ENCODE results near the gene SPEN.
A peak's percentile ranks its signal among the peaks of the same experiment; 100 is the strongest.

The SPEN gene

GRCh38 chr1:15946571-15947381 is 99.3 kb downstream of the SPEN start:
- Mint-ChIP-seq H3K4me1 (ENCODE audit: low read depth) (peaks cover 50% of the 10 kb centered on the region), H3K27ac (peak overlapping the region; percentile 99), H3K36me3 (ENCODE audit: low read depth) (peaks cover 43% of the 10 kb centered on the region), H3K27me3 (no peaks in the 10 kb centered on the region), H3K4me3 (peak overlapping the region; percentile 76), H3K9me3 (no peaks in the 10 kb centered on the region)

GRCh38 chr1:15947382-15948090 is 100.0 kb downstream of the SPEN start:
- Mint-ChIP-seq H3K36me3 (ENCODE audit: low read depth) (peaks cover 46% of the 10 kb centered on the region), H3K4me3 (peak overlapping the region; percentile 76), H3K27me3 (no peaks in the 10 kb centered on the region), H3K4me1 (ENCODE audit: low read depth) (peaks cover 57% of the 10 kb centered on the region), H3K9me3 (no peaks in the 10 kb centered on the region), H3K27ac (peak overlapping the region; percentile 99)

GRCh38 chr1:15948091-15948591 is 100.6 kb downstream of the SPEN start:
- Mint-ChIP-seq H3K36me3 (ENCODE audit: low read depth) (peaks cover 43% of the 10 kb centered on the region), H3K27ac (peak overlapping the region; percentile 99), H3K27me3 (no peaks in the 10 kb centered on the region), H3K4me1 (ENCODE audit: low read depth) (peaks cover 63% of the 10 kb centered on the region), H3K4me3 (peak overlapping the region; percentile 76), H3K9me3 (no peaks in the 10 kb centered on the region)

GRCh38 chr1:15948595-15949452 is 101.3 kb downstream of the SPEN start:
- Mint-ChIP-seq H3K4me3 (peak overlapping the region; percentile 76), H3K27ac (peak overlapping the region; percentile 99), H3K4me1 (ENCODE audit: low read depth) (peaks cover 70% of the 10 kb centered on the region), H3K36me3 (ENCODE audit: low read depth) (peaks cover 44% of the 10 kb centered on the region), H3K27me3 (no peaks in the 10 kb centered on the region), H3K9me3 (no peaks in the 10 kb centered on the region)

GRCh38 chr1:15949453-15950245 is 102.1 kb downstream of the SPEN start:
- peak overlapping the region; percentile 76 for H3K4me3 Mint-ChIP-seq
- H3K36me3 Mint-ChIP-seq (ENCODE audit: low read depth), result peaks cover 51% of the 10 kb centered on the region
- no peaks in the 10 kb centered on the region for H3K27me3 Mint-ChIP-seq
- H3K9me3 Mint-ChIP-seq, result no peaks in the 10 kb centered on the region
- peak overlapping the region; percentile 99 for H3K27ac Mint-ChIP-seq
- H3K4me1 Mint-ChIP-seq (ENCODE audit: low read depth), result peaks cover 78% of the 10 kb centered on the region

GRCh38 chr1:15950302-15950701 is 102.8 kb downstream of the SPEN start:
- Mint-ChIP-seq H3K4me1 (ENCODE audit: low read depth) (peaks cover 84% of the 10 kb centered on the region), H3K36me3 (ENCODE audit: low read depth) (peaks cover 55% of the 10 kb centered on the region), H3K9me3 (no peaks in the 10 kb centered on the region), H3K27ac (peak overlapping the region; percentile 99), H3K4me3 (peak overlapping the region; percentile 76), H3K27me3 (no peaks in the 10 kb centered on the region)

- no peaks in the 10 kb centered on the region for H3K27me3 Mint-ChIP-seq
- peaks cover 59% of the 10 kb centered on the region for H3K36me3 Mint-ChIP-seq (ENCODE audit: low read depth)
- H3K9me3 Mint-ChIP-seq, result no peaks in the 10 kb centered on the region
- peak overlapping the region; percentile 99 for H3K27ac Mint-ChIP-seq
- H3K4me1 Mint-ChIP-seq (ENCODE audit: low read depth), result peaks cover 90% of the 10 kb centered on the region
- H3K4me3 Mint-ChIP-seq, result peak overlapping the region; percentile 76
Measured at GRCh38 chr1:15950763-15951295, 103.3 kb downstream of the SPEN start.

GRCh38 chr1:15951341-15952153 is 104.0 kb downstream of the SPEN start:
- H3K27me3 Mint-ChIP-seq, result no peaks in the 10 kb centered on the region

GRCh38 chr1:15952317-15953258 is 105.1 kb downstream of the SPEN start:
- H3K36me3 Mint-ChIP-seq (ENCODE audit: low read depth), result peaks cover 70% of the 10 kb centered on the region
- peak overlapping the region; percentile 76 for H3K4me3 Mint-ChIP-seq
- H3K9me3 Mint-ChIP-seq, result no peaks in the 10 kb centered on the region
- peak overlapping the region; percentile 99 for H3K27ac Mint-ChIP-seq
- H3K27me3 Mint-ChIP-seq, result no peaks in the 10 kb centered on the region
- peaks cover 98% of the 10 kb centered on the region for H3K4me1 Mint-ChIP-seq (ENCODE audit: low read depth)

More at GRCh38 chr1:15951341-15952153, 104.0 kb downstream of the SPEN start:
- H3K36me3 Mint-ChIP-seq (ENCODE audit: low read depth), result peaks cover 64% of the 10 kb centered on the region
- peak overlapping the region; percentile 76 for H3K4me3 Mint-ChIP-seq
- peak overlapping the region; percentile 99 for H3K27ac Mint-ChIP-seq
- no peaks in the 10 kb centered on the region for H3K9me3 Mint-ChIP-seq
- H3K4me1 Mint-ChIP-seq (ENCODE audit: low read depth), result peaks cover 97% of the 10 kb centered on the region

GRCh38 chr1:15953294-15953771 is 105.8 kb downstream of the SPEN start:
- peak overlapping the region; percentile 80 for H3K27ac Mint-ChIP-seq
- H3K4me3 Mint-ChIP-seq, result peak overlapping the region; percentile 20
- peaks cover 68% of the 10 kb centered on the region for H3K36me3 Mint-ChIP-seq (ENCODE audit: low read depth)
- H3K9me3 Mint-ChIP-seq, result no peaks in the 10 kb centered on the region
- no peaks in the 10 kb centered on the region for H3K27me3 Mint-ChIP-seq
- H3K4me1 Mint-ChIP-seq (ENCODE audit: low read depth), result peaks cover 98% of the 10 kb centered on the region

- H3K4me3 Mint-ChIP-seq, result peak overlapping the region; percentile 20
- H3K4me1 Mint-ChIP-seq (ENCODE audit: low read depth), result peaks cover 98% of the 10 kb centered on the region
- H3K36me3 Mint-ChIP-seq (ENCODE audit: low read depth), result peaks cover 63% of the 10 kb centered on the region
- H3K27me3 Mint-ChIP-seq, result no peaks in the 10 kb centered on the region
- no peaks in the 10 kb centered on the region for H3K9me3 Mint-ChIP-seq
- H3K27ac Mint-ChIP-seq, result peak overlapping the region; percentile 80
Measured at GRCh38 chr1:15953791-15954241, 106.3 kb downstream of the SPEN start.

GRCh38 chr1:15954316-15954715 is 106.8 kb downstream of the SPEN start:
- Mint-ChIP-seq H3K4me3 (no peak overlapping the region), H3K9me3 (no peaks in the 10 kb centered on the region), H3K4me1 (ENCODE audit: low read depth) (peaks cover 98% of the 10 kb centered on the region), H3K36me3 (ENCODE audit: low read depth) (peaks cover 61% of the 10 kb centered on the region), H3K27ac (peak overlapping the region; percentile 80), H3K27me3 (no peaks in the 10 kb centered on the region)

All from stimulated activated naive CD8-positive, alpha-beta T cell treated with anti-CD3 and anti-CD28 coated beads, Interleukin-15, Interleukin-2, amounts not matched to agents 100 ng/mL and 50 ng/mL, for 24 hours (primary cell).